ENCODE results near the gene ARTN.

Gene ARTN

GRCh38 chr1:43910343-43910742 is 23.3 kb upstream of the ARTN start:
- in situ Hi-C loops (cut with HindIII; ENCODE audit: low sequenced_read_pairs), result no loop called here
- TF ChIP-seq CTCF (IDR thresholded peaks at IDR 0.05; ENCODE audit: low read depth, low read length), result no peak
- DNase-seq (ENCODE audit: low read depth, low spot score), result no peak
- H3K4me3 ChIP-seq (ENCODE audit: low read depth, low read length), result no peak overlapping the region

- no peak overlapping the region for H3K4me3 ChIP-seq (ENCODE audit: low read depth, low read length)
- DNase-seq (ENCODE audit: low read depth, low spot score), result peak; percentile 61
- in situ Hi-C loops (cut with HindIII; ENCODE audit: low sequenced_read_pairs), result no loop called here
- TF ChIP-seq CTCF (IDR thresholded peaks at IDR 0.05; ENCODE audit: low read depth, low read length), result no peak
Measured at GRCh38 chr1:43912607-43913006, 21.0 kb upstream of the ARTN start.

- no peak for DNase-seq (ENCODE audit: low read depth, low spot score)
- no peak overlapping the region for H3K4me3 ChIP-seq (ENCODE audit: low read depth, low read length)
- TF ChIP-seq CTCF (IDR thresholded peaks at IDR 0.05; ENCODE audit: low read depth, low read length), result no peak
- in situ Hi-C loops (cut with HindIII; ENCODE audit: low sequenced_read_pairs), result no loop called here
Measured at GRCh38 chr1:43913051-43913501, 20.5 kb upstream of the ARTN start.

GRCh38 chr1:43913666-43914360 is 19.8 kb upstream of the ARTN start:
- DNase-seq (ENCODE audit: low read depth, low spot score), result no peak
- H3K4me3 ChIP-seq (ENCODE audit: low read depth, low read length), result no peak overlapping the region
- TF ChIP-seq CTCF (IDR thresholded peaks at IDR 0.05; ENCODE audit: low read depth, low read length), result no peak
- in situ Hi-C loops (cut with HindIII; ENCODE audit: low sequenced_read_pairs), result no loop called here

GRCh38 chr1:43914576-43915525 is 18.8 kb upstream of the ARTN start:
- TF ChIP-seq CTCF (IDR thresholded peaks at IDR 0.05; ENCODE audit: low read depth, low read length), result no peak
- in situ Hi-C loops (cut with HindIII; ENCODE audit: low sequenced_read_pairs), result no loop called here
- no peak overlapping the region for H3K4me3 ChIP-seq (ENCODE audit: low read depth, low read length)
- DNase-seq (ENCODE audit: low read depth, low spot score), result no peak

GRCh38 chr1:43919906-43920305 is 13.7 kb upstream of the ARTN start:
- no peak for DNase-seq (ENCODE audit: low read depth, low spot score)
- no peak for TF ChIP-seq CTCF (IDR thresholded peaks at IDR 0.05; ENCODE audit: low read depth, low read length)
- no peak overlapping the region for H3K4me3 ChIP-seq (ENCODE audit: low read depth, low read length)
- in situ Hi-C loops (cut with HindIII; ENCODE audit: low sequenced_read_pairs), result no loop called here

Measured in astrocyte of the spinal cord (primary cell).